ENCODE results near the gene KLHDC1. TPM values are rescaled to one million over a fixed set of nuclear protein-coding genes. Genes with fewer than 3 reads are reported as not detected.
"Not testable (repeated sequence)": the region's sequence is repeated elsewhere in the genome, so short reads cannot be mapped to it uniquely, and the experiment has no call there.

The KLHDC1 gene
- 0.99 and 1.4 TPM in 2 replicates for total RNA-seq (ENCODE audit: low replicate concordance)

DNA sequence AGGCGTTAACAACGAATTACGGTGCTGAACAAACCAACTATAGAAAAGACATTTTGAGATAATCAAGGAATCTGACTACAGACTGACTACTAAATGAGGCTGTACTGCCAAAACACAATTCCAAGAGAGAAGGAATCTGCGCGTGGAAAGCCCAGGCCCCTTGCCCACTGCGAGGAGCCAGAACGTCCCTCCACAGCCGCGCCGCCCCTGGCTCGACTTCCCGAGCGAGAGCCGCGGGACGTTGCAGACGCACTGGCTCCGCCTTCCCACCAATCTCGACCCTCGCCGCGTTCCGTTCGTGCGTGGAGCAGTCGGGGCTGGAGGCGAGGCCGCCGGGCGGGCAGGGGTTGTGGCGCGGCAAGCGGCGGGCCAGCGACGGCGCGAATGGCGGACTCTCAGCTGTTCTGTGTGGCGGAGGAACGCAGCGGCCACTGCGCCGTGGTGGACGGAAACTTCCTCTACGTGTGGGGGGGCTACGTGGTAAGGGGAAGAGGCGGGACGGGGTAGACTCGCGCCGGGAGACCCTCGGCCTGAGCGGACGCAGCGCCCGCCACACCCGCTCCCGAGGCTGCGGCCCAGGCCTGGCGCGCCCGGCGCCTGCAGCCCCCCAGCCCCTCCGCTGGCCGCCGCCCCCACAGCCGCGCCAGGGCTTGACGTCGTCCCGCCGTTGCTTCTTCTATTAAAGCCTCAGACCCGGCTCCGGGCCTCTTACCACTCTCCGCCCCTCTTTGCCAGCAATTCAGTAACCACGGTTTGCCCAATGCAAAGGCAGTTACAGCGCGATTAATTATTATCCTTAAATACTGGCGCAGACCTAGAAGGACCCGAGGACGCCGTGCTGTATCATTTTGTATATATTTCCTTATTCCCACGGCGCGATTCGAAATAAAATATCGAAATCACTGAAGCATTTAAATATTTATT is at the start of gene KLHDC1:
KLHDC1 (plus strand) TSS at position 310 of the 924 bp plus-strand sequence; CDS start at position 385, 75 bp downstream.
- peaks cover 6% of the 10 kb centered on the region for H3K27me3 Mint-ChIP-seq (ENCODE audit: insufficient read depth, low read depth)
- Histone ChIP-seq H3F3A (ENCODE audit: low read depth) (peaks cover 43% of the 10 kb centered on the region), H3K4me1 (peaks cover 8% of the 10 kb centered on the region), H3K9ac (no peak within 1 kb of the TSS), H3K79me2 (ENCODE audit: low read depth) (no peaks in the 10 kb centered on the region), H3K27me3 (peaks cover 43% of the 10 kb centered on the region), H3K36me3 (no peaks in the 10 kb centered on the region), H3K27ac (no peak within 1 kb of the TSS), H3K4me3 (peak within 1 kb of the TSS; percentile 63), H3K4me2 (peak within 1 kb of the TSS; percentile 86), H3K9me3 (ENCODE audit: low read depth) (no peaks in the 10 kb centered on the region), H4K20me1 (ENCODE audit: low read depth) (no peaks in the 10 kb centered on the region), H2AFZ (replicated peaks) (peak within 1 kb of the TSS; percentile 97)
- peaks cover 22% of the 10 kb centered on the region for H3K4me1 Mint-ChIP-seq
- peak within 1 kb of the TSS; percentile 89 for H3K4me3 Mint-ChIP-seq
- TF ChIP-seq EZH2phosphoT487 (IDR thresholded peaks at IDR 0.05) (peak; percentile 31), CTCF (IDR thresholded peaks at IDR 0.05) (no peak), EZH2 (IDR thresholded peaks at IDR 0.05) (peak; percentile 55)
- H3K36me3 Mint-ChIP-seq, result no peaks in the 10 kb centered on the region
- peaks cover 2% of the 10 kb centered on the region for H3K9me3 Mint-ChIP-seq
- peak; percentile 87 for DNase-seq (ENCODE audit: low spot score)
- peak within 1 kb of the TSS; percentile 1 for H3K27ac Mint-ChIP-seq

- no peak overlapping the region for H3K9ac ChIP-seq
- peaks cover 3% of the 10 kb centered on the region for H3K27me3 Mint-ChIP-seq (ENCODE audit: insufficient read depth, low read depth)
Observed at GRCh38 chr14:49653508-49653907, 39.4 kb upstream of the KLHDC1 start.

DNA sequence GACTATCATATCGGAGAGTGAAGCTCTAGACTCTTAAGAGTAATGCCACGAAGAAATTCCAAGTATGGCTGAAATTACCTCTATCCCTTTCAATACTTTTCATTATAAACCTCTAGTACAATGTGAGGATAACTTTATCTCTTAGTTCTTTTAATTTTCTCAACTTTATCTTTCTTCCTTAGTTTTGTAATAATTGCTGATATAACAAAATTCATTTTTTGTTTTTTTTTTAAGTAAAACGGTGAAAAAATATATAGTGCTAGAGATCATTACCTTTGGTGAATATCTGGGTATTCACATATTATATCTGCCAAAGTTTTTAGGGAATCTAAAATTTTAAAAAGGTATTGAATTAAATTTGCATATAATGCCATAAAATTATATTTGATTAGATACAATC is 38.4 kb upstream of the KLHDC1 start:
- Histone ChIP-seq H3K9ac (no peak overlapping the region), H3K4me3 (no peak overlapping the region), H3K27ac (no peak overlapping the region), H3F3A (ENCODE audit: low read depth) (no peaks in the 10 kb centered on the region), H3K4me2 (no peak overlapping the region), H4K20me1 (ENCODE audit: low read depth) (no peaks in the 10 kb centered on the region), H3K36me3 (no peaks in the 10 kb centered on the region), H2AFZ (replicated peaks) (no peak overlapping the region), H3K79me2 (ENCODE audit: low read depth) (no peaks in the 10 kb centered on the region), H3K9me3 (ENCODE audit: low read depth) (no peaks in the 10 kb centered on the region), H3K4me1 (no peaks in the 10 kb centered on the region), H3K27me3 (no peaks in the 10 kb centered on the region)
- peaks cover 3% of the 10 kb centered on the region for H3K27me3 Mint-ChIP-seq (ENCODE audit: insufficient read depth, low read depth)
- no peak overlapping the region for H3K4me3 Mint-ChIP-seq
- H3K27ac Mint-ChIP-seq, result no peak overlapping the region
- H3K4me1 Mint-ChIP-seq, result no peaks in the 10 kb centered on the region
- no peaks in the 10 kb centered on the region for H3K9me3 Mint-ChIP-seq
- peaks cover 8% of the 10 kb centered on the region for H3K36me3 Mint-ChIP-seq
- TF ChIP-seq EZH2phosphoT487 (IDR thresholded peaks at IDR 0.05) (no peak), CTCF (IDR thresholded peaks at IDR 0.05) (no peak), EZH2 (IDR thresholded peaks at IDR 0.05) (no peak)
- no peak for DNase-seq (ENCODE audit: low spot score)

More at GRCh38 chr14:49653508-49653907, 39.4 kb upstream of the KLHDC1 start:
- Histone ChIP-seq H3K9me3 (ENCODE audit: low read depth) (no peaks in the 10 kb centered on the region), H3F3A (ENCODE audit: low read depth) (no peaks in the 10 kb centered on the region), H3K4me2 (no peak overlapping the region), H2AFZ (replicated peaks) (no peak overlapping the region), H3K4me3 (no peak overlapping the region), H3K79me2 (ENCODE audit: low read depth) (no peaks in the 10 kb centered on the region), H4K20me1 (ENCODE audit: low read depth) (no peaks in the 10 kb centered on the region), H3K4me1 (no peaks in the 10 kb centered on the region), H3K27ac (no peak overlapping the region), H3K36me3 (no peaks in the 10 kb centered on the region), H3K27me3 (no peaks in the 10 kb centered on the region)
- no peaks in the 10 kb centered on the region for H3K9me3 Mint-ChIP-seq
- no peak for DNase-seq (ENCODE audit: low spot score)
- H3K4me3 Mint-ChIP-seq, result no peak overlapping the region
- H3K27ac Mint-ChIP-seq, result no peak overlapping the region
- H3K4me1 Mint-ChIP-seq, result no peaks in the 10 kb centered on the region
- H3K36me3 Mint-ChIP-seq, result peaks cover 10% of the 10 kb centered on the region
- TF ChIP-seq EZH2phosphoT487 (IDR thresholded peaks at IDR 0.05) (no peak), EZH2 (IDR thresholded peaks at IDR 0.05) (no peak), CTCF (IDR thresholded peaks at IDR 0.05) (no peak)

GRCh38 chr14:49657500-49657899 is 35.4 kb upstream of the KLHDC1 start:
- H3K79me2 ChIP-seq (ENCODE audit: low read depth); H3K9me3 Mint-ChIP-seq; H3K9me3 ChIP-seq (ENCODE audit: low read depth); H3K4me1 ChIP-seq; H3K4me3 ChIP-seq; H3K36me3 ChIP-seq; H3K36me3 Mint-ChIP-seq; H3K4me3 Mint-ChIP-seq; H3F3A ChIP-seq (ENCODE audit: low read depth); H3K27me3 Mint-ChIP-seq (ENCODE audit: insufficient read depth, low read depth); DNase-seq (ENCODE audit: low spot score); H2AFZ ChIP-seq (replicated peaks); H4K20me1 ChIP-seq (ENCODE audit: low read depth); H3K4me1 Mint-ChIP-seq; H3K27me3 ChIP-seq; H3K4me2 ChIP-seq; H3K9ac ChIP-seq; H3K27ac ChIP-seq; H3K27ac Mint-ChIP-seq: not testable (repeated sequence)
